Activated CD4-positive, CD25-positive, alpha-beta regulatory T cell (primary cell): ENCODE data around the gene FAM181A.

ENCODE experiments used
- DNase-seq, 4 experiments: peaks; one replicate each; lab custom pipeline; 2025; lab: John Stamatoyannopoulos, UW

Gene FAM181A

DNA sequence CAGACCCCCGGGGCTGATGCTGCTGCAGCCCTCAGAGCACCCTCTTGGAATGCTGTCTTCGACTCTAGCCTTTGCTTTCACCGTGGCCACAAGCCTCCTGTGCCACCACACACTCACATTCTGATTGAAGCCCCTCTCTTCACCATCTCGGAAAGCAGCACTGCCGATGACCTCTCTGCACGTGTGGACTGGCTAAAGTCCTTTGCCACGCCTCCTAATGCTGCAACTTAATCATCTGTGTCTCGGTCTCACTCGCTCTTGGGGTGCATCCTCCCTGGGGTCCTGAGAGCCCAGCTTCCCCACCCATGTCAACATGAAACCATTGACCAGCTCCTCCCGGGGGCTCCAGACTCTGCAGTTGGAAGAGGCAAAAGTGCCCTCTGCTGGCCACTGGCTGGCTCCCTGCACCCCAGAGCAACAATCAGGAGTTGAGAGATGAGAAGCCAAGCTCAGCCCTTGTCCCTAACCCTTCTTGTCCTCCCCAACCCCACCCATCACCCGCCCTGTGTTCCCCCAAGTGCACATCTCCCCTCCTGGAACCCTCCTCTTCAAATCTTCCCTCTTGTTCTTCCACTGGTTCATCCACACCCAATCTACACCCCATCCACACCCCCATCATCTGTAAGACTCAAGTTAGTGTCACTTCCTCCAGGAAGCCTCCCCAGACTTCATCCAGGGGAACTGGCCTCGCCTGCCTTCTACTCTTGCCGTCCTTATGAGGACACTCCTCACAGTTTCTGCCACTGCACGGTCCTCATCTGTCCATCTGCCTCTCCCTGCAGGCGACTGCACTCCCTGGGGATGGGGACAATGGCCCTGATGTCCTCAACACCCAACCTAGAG lies 23.6 kb upstream of the FAM181A start:
- no peak for DNase-seq

DNA sequence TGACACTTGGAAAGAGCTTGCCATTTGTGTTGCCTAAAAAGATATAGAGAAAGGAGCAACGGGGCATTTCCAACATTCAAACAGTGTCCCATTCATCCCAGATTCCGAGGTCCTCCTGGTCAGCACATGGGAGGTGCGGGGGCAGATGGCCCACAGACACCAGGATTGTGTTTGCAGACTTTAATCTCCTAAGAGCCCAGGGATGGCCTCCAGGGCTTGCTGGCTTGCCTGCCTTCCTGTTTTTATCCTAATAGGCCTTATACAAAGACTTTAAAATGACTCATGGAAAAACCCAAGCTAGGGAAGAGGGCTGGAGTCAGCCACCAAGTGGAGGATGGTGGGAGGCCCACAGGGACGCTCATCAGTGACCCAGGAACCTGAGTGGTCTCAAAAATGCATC lies 21.5 kb upstream of the FAM181A start:
- no peak for DNase-seq

DNA sequence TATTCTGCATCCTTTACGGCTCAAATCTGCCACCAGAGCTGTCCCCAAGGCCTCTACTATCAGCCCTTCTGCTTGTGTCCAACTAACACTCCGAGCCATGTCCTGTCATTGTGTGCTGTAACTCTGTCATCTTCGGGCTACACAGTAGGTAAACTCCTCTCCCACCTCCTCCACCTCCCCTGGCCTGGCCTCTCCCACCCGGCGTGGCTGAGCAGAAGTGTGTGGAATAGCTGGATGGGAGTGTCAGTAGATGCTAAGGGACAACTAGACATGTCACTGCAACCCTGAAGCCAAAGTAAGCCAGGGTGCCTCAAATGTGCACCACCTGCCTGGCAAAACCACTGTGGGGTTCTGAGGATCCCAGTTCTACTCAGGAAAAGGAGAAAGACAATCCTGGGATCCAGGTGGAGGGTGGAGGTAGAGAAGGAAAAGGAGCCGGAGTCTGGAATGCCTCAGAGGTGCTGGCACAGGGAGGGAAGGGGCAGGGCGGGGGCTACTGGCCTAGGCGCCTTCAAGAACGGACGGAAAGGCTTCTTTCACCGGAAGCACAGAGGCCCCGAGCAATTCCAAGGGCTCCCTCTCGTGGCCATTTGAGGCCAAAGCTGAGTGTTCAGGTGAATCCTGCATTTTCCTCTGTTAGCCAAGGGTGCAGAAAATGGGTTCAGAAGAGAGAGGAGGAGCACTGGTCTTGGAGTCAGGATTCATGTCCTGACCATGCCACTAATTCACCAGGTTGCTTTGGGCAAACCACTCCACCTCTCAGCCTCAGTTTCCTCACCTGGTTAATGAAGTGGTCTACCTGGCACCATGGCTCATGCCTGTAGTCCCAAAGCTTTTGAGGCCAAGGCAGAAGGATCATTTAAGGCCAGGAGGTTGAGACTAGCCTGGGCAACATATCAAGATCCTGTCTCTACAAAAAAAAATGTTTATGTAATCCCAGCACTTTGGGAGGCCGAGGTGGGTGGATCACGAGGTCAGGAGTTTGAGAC lies 20.5 kb upstream of the FAM181A start:
- peak in 2 of 4 experiments; percentile 5 to 36 for DNase-seq

DNA sequence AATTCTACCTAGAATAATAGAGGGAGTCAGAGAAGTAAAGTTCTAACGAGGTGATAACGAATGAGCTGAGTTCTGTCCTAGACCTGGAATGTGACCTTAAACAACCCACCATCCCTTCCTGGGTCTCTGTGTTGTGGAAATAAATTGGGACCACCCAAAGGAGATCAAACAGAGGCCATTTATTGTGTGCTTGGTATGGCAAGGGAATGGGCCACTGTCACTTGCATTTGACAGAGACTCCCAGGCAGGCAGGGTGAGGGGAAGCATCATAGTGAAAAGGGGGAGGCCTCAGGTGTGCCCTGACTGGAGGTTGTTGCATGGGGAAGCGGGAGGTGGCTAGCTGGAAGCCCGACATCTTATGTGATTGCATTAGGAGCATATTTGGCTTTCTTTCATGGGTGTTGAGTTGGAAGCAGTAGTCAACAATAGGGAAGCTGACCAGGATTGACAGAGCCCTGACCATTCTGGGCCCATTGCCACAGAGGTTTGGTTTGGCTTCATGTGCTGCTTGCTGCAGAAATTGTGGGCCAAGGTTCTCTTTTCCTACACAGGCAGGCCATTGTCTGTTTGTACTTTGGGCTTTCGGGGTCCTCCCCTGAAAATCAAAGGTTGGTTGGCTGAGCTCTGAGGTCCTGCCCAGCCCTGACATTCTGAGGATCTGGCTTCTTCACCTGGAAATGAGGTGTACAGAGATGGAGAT lies 17.6 kb upstream of the FAM181A start:
- no peak for DNase-seq

DNA sequence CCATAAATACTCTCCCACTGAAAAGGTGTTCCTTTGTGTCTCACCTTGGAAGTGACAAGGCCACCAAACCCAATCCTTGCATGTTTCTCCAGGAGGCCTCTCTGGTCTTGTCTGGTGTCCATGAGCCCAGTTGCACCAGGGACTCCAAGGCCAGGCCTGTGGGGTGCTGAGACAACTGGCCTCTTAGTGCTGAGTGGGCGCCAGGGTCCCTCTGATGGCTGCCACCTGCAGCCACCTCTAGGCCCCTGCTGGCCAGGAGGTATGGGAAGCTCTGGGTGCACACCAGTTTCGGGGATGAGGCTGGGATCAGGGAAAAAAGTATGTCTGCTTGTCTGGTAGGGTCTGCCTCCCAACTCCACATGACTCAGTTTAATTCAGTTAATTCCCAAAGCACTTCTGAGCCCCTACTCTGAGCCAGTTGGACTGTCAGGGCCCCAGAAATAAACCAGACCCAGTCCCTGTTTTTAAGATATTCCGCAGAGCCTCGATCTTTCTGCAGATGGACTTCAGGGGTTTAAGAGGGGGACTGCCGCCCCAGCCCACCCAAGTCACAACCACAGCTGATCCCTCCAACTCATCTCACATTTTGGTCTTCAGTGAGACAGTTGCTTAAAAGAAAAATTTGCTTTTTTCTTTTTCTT lies 15.0 kb upstream of the FAM181A start:
- no peak for DNase-seq

DNA sequence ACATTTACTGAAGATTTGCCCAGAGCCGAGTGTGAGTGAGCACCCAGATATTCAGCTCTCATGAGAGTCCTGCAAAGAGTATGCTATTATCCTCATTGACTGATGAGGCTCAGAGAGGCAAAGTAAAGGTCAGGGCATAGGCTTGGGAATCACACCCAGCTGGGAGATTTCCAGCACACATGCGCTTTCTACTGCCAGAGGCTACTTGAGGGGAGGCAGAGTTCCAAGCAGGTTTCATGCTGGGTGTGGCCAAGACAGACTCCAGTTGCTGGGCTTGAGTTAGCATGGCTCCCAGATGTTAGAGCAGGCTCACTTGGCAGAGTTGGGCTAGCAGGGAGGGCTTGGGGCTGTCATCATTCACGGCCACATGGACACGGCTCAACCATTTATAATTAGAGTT lies 14.4 kb upstream of the FAM181A start:
- DNase-seq, result no peak

DNA sequence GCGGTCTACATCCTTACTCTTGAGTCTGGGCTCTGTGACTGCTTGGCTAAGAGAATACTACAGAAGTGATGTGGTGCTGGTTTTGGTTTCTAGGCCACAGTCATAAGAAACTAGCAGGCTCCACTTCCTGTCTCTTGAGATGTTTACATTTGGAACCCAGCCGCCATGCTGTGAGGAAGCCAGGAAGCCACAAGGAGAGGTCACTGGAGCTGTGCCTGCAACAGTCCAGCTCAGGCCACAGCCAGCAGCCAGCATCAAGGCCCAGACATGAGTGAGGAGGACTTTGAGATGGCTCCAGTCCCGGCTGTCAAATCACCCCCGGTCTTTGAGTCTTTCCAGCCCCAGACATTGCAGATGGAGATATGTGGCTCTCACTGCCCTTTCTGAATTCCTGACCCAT lies 12.9 kb upstream of the FAM181A start:
- DNase-seq, result no peak

DNA sequence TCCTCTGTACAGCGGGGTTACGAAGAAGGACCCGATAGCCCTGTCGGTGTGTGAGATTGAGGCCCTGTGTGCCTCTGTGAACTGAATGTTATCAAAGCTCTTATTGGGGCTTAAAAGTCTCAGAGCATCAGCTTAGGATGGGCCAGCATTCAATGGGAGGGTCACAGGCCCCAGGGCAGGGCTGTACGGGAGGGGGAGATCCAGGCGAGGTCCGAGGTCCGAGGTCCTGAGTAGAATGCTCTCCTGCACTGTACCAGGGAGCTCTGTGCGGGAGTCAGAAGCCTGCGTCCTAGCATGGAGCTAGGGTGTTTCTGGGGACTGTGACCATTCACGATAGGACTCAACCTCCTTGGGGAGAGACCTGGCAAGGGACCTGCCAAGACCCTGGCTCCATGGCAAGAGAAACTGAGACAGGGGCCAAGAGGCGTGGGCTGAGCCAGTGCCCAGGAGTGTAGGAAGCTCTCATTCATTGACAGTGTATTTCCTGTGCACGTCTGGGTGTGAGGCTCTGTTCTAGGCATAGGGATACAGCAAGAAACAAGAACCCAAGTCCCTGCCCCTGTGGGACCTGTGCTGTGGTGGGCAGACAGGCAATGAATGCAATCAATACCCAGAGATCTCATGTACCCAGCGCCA lies 12.0 kb upstream of the FAM181A start:
- no peak for DNase-seq

DNA sequence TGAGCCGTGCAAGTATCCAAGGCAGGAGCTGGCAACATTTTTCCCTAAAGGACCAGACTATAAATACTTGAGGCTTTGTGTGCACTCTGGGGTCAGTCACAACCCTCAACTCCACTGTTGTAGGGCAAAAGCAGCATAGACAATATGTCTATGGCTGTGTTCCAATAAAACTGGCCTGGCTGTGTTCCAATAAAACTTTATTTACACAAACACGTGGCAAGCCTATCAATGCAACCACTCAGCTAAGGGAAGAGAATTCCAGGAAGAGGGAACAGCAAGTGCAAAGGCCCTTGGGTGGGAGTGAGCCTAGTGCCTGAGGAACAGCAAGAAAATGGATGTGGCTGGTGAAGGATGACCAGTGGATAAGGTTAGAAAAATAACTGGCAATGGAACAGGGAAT lies 11.3 kb upstream of the FAM181A start:
- no peak for DNase-seq

DNA sequence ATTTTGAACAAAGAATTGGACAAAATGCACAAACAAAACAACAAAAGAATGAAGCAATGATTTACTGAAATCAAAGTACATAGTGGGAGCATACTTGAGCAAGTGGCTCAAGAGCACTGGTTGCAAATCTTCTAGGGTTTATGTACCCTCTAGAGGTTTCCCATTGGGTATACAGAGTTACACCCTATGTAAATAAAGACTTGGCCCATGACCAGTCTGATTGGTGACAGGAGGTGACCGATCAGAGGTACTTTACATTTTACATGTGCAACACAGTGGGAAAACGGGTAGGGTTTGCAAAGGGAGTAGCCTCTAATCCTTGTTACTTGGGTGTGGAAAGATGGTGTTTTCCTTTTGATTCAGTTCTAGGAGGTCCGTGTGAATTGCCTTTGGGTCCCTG lies 10.6 kb upstream of the FAM181A start:
- DNase-seq, result no peak

DNA sequence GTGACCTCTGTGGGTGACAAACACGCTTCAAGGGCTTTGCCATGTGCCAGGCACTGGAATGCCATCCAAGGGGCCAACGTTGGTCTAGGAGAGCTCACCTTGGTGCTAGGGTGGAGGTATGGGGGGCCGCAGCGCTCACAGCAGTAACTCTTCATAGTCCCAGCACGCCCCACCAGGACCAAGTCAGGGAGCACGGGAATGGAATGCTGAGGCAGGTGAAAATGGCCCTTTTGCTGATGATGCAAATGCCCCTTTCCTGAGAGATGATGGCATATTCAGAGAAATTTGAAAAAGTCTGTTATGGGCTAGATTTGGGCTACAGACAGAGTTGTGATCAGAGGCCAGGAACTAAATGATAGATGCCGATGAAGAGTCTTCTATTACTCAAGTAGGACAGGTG lies 10.0 kb upstream of the FAM181A start:
- DNase-seq, result no peak

DNA sequence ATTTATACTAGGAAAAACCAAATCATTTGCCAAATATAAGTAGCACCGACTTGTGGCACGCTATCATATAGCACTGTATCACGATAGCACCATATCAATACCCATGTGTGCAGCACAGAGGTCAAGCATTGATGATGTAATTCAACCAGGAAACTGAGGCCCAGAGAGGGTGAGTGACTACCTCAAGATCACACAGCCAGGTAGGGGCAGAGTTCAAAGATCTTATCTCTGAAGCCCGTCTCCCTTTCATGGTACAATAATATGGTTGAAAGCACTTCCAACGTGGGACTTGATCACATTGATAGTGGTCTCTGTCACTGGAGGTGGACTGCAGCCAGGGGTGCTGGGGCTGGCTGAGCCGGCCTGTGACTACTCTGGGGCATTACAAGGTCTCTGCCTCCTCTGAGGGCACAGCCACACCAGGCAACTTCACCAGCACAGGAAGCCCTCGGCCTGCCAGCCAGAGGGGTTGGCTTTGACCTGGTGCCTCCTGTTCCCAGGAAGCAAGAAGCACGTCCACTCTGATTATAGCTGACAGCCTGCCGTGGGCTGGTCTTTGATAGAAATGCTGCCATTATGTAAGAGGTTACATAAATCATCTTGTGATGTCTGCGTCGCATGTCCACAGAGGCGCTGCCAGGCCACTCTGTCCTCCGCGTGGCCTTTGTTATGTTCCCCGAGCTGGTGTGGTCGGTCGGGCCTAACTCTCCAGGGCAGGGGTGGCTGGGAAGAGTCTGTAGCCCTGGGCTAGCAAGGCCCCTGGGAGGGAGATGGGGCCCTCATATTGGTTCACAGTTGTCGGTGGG lies 5.9 kb upstream of the FAM181A start:
- no peak for DNase-seq

DNA sequence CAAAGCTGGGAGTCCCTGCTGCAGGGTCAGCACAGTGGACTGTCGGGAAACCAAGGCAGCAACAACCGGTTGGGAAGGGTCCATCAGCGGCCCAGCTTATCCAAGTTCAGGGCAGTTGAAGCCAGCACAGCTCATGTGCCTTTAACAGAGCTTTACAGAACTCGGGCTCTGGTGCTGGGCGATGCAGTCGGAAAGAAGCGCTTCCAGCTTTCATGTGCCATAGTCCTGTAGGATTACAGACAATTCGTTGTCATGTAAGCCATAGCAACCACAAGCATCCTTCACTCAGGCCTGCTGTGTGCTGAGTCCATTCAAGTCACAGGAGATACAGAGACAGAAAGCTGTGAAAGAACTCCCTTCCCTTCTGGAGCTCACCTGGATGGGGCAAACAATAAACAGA lies 3.5 kb upstream of the FAM181A start:
- no peak for DNase-seq

DNA sequence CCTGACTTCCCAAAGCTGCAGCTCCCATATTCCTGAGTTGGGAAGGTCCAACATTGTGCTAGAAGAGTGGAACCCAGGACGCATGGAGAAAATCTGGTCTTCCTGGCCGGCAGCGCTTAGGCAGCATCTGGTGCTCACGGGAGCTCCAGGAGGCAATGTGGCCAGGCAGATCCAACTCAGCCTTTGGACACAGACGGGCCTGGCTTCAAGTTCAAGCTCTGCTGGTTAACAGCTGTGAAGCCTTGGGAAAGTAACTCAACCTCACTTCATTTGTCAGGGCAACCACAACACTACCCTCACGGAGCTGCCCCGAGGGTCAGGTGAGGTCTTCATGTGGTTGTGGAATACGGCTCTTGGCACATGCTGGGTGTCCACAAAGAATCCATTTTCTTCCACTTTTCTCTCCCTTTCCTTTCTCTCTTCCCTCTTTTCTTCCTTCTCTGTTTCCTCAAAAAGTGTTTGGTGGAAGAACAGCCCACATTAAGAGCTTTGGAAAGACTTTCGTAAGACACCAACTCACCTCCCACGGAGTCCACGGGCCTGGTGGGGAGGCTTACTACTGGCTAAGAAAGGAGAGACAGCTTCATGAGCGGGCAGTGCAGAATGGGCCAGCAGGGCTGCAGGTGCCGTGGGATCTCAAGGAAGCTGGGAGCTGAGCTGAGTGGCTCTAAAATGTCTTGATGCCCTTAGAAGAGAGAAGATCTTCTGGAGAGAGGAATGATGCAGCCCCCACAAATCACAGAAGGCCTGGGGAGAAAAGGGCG lies 2.4 kb upstream of the FAM181A start:
- DNase-seq, result no peak

DNA sequence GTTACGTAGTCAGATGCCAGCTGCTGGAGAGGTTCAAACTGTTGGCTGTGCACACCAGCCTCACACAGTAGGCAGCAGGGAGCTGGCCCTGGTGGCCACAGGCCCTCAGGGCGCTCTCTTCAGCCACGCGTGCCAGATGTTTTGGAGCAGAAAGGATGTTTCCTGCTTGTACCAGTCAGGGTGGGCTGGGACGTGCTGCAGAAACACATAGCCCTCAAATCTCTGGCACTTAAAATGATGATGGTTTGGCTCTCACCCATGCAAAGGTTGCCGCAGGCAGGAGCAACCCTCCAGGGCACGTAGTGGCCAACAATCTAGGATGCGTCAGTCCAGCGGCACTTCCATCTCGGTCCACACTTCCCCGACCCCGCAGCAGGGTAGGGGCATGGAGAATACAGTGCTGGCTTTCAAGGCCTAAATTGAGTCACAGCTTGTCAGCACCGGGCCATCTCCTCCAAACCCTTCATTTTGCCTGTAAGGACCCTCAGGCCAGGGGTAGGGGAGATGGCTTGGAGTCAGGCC lies 1.7 kb upstream of the FAM181A start:
- no peak for DNase-seq

DNA sequence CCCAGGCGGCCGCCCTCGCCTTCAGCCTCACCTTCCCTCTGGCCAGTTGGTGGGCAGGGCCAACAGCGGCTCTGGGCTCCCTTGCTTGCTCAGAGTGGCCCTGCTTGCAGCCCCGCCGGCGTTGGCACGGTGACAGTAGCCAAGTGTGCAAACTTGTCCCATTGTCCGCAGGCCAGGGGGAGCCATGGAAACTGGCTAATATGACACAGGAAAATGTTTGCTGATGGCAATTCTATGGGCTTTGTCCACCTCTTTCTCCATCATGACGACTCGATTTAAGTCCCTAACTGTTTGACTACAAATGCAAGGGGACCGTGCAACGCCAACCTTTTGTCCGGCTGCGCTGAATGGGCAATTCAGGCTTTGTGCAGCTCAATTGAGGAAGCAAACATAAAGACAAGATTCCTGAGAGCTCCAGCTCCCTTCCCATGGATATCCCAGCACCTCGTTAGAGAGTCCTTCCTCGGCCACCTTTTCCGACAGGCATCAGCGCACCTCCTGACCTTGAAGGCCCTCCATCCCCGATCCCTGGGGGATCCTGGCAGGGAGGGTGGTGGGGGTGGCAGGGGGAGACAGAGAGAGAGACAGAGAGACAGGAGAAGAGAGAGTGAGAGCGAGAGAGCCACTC lies 785 bp upstream of the FAM181A start:
- DNase-seq, result no peak

DNA sequence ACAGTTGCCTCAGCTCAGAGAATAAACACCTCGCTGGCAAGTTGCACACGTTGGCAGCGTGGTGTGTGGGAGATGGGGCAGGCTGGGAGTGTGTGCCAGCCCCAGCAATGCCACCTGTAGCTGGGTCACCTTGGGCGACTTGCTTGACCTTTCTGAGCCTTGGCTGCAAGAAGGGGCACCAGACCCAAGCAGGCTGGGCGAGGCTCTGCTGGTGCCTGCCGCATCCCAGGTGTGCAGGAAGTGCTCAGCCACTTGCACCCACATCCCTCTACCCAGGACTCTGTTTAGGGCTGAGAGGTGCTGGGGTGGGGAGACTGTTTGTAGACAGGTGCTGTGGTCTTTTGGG lies 629 bp downstream of the FAM181A start:
- no peak for DNase-seq

DNA sequence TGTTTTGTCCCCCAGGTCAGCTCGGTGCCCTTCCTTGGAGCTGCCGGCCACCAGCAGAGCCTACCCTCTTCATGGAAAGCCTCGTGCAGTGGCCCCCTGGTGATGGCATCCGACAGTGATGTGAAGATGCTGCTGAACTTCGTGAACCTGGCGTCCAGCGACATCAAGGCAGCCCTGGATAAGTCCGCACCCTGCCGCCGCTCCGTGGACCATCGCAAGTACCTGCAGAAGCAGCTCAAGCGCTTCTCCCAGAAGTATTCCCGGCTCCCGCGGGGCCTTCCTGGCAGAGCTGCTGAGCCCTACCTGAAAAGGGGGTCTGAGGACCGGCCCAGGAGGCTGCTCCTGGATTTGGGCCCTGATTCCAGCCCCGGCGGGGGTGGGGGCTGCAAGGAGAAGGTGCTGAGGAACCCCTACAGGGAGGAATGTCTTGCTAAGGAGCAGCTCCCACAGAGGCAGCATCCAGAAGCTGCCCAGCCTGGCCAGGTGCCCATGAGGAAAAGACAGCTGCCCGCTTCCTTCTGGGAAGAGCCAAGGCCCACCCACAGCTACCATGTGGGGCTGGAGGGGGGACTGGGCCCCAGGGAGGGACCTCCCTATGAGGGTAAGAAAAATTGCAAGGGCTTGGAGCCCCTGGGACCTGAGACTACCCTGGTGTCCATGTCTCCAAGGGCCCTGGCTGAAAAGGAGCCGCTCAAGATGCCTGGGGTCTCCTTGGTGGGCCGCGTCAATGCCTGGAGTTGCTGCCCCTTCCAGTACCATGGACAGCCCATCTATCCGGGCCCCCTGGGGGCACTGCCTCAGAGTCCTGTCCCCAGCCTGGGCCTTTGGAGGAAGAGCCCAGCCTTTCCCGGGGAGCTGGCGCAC lies 1.3 kb downstream of the FAM181A start:
- DNase-seq, result no peak
